Suprapubic skin (tissue), 3 donors: ENCODE data around the gene LTO1.
A peak's percentile ranks its signal among the peaks of the same experiment; 100 is the strongest.

Source experiments
- POLR2A ChIP-seq, 2 donors: fragments of 450-650 bp; IDR thresholded peaks; one replicate each; pipeline ENCODE4 v1.6.1; 2017; ENCODE audit warnings: antibody characterized with exemption in 2 of 2, mild to moderate bottlenecking in 2 of 2, moderate library complexity in 2 of 2
- TF ChIP-seq, protein P1 (sequence below), 2 donors: fragments of 200-600 bp in 1 of 2; fragments of 450-650 bp in 1 of 2; sonication (generic) in 1 of 2; IDR thresholded peaks; one replicate each; pipeline ENCODE4 v1.5.1; 2016 to 2019; ENCODE audit warnings: antibody characterized with exemption in 2 of 2, mild to moderate bottlenecking in 1 of 2, moderate library complexity in 1 of 2

GRCh38 chr11:69640995-69641581 lies 34.1 kb downstream of the LTO1 start, which contains the start of gene CCND1:
- TF ChIP-seq POLR2A (IDR thresholded peaks at IDR 0.05) = peak in 1 of 2 donors; percentile 38
- TF ChIP-seq, protein P1, sequence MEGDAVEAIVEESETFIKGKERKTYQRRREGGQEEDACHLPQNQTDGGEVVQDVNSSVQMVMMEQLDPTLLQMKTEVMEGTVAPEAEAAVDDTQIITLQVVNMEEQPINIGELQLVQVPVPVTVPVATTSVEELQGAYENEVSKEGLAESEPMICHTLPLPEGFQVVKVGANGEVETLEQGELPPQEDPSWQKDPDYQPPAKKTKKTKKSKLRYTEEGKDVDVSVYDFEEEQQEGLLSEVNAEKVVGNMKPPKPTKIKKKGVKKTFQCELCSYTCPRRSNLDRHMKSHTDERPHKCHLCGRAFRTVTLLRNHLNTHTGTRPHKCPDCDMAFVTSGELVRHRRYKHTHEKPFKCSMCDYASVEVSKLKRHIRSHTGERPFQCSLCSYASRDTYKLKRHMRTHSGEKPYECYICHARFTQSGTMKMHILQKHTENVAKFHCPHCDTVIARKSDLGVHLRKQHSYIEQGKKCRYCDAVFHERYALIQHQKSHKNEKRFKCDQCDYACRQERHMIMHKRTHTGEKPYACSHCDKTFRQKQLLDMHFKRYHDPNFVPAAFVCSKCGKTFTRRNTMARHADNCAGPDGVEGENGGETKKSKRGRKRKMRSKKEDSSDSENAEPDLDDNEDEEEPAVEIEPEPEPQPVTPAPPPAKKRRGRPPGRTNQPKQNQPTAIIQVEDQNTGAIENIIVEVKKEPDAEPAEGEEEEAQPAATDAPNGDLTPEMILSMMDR (IDR thresholded peaks at IDR 0.05) = peak in 1 of 2 donors; percentile 8
